ENCODE data around the gene LRRC56.

The LRRC56 gene

GRCh38 chr11:528166-528814, 9.0 kb upstream of the LRRC56 start:
- TF ChIP-seq, protein P1, sequence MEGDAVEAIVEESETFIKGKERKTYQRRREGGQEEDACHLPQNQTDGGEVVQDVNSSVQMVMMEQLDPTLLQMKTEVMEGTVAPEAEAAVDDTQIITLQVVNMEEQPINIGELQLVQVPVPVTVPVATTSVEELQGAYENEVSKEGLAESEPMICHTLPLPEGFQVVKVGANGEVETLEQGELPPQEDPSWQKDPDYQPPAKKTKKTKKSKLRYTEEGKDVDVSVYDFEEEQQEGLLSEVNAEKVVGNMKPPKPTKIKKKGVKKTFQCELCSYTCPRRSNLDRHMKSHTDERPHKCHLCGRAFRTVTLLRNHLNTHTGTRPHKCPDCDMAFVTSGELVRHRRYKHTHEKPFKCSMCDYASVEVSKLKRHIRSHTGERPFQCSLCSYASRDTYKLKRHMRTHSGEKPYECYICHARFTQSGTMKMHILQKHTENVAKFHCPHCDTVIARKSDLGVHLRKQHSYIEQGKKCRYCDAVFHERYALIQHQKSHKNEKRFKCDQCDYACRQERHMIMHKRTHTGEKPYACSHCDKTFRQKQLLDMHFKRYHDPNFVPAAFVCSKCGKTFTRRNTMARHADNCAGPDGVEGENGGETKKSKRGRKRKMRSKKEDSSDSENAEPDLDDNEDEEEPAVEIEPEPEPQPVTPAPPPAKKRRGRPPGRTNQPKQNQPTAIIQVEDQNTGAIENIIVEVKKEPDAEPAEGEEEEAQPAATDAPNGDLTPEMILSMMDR (IDR thresholded peaks at IDR 0.05; ENCODE audit: low read length, missing control alignments) = no peak
- no peak overlapping the region for H3K4me3 ChIP-seq (replicated peaks; ENCODE audit: low read depth, low read length)
- DNase-seq (ENCODE audit: low read depth) = no peak

DNA sequence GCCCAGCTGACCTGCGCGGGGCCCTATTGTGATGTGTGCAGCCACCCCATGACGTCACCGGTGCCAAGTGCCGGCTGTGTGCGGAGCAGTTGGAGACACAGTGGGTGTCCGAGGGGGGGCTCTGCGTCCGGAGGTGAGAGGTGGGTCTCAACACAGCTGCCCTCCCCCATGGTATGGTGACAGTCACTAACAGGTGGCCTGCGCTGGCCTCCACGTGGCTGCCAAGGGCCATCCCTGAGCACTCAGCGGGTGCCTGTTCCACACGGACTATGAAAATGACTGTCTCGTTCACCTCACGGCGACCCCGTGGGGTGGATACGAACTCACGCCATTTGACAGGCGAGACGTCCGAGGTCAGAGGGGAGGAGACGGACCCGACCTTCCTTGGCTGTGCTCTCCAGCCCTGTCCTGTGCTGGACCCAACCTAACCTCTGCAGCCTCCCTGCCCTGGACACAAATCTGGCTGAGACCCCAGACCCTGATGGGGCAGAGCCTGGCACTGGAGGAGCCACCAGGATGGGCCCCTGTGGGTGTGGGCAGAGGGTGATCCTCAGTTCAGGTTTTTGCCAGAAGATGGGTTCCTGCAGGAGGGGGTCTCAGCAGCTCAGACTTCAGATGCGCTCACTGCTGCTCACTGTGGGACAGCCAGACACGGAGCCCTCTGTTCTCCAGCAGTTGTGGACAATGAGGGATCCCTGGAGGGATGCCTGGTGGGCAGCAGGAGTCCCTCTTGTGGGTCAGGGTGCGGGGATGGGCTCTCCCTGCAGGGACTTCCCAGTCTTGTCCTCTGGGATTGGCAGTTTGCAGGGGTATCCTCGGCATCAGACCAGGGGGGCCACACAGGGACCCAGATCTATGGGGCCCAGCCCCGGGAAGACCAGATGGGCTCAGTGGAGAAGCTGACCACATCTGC, 8.3 kb upstream of the LRRC56 start:
- H3K4me3 ChIP-seq (replicated peaks; ENCODE audit: low read depth, low read length) = no peak overlapping the region
- TF ChIP-seq, protein P1 (IDR thresholded peaks at IDR 0.05; ENCODE audit: low read length, missing control alignments) = no peak
- no peak for DNase-seq (ENCODE audit: low read depth)

- TF ChIP-seq, protein P1 (IDR thresholded peaks at IDR 0.05; ENCODE audit: low read length, missing control alignments) = no peak
- DNase-seq (ENCODE audit: low read depth) = no peak
- no peak overlapping the region for H3K4me3 ChIP-seq (replicated peaks; ENCODE audit: low read depth, low read length)
These were observed 7.5 kb upstream of the LRRC56 start for GRCh38 chr11:529728-530411.

GRCh38 chr11:530960-531831, 6.1 kb upstream of the LRRC56 start:
- no peak overlapping the region for H3K4me3 ChIP-seq (replicated peaks; ENCODE audit: low read depth, low read length)
- TF ChIP-seq, protein P1 (IDR thresholded peaks at IDR 0.05; ENCODE audit: low read length, missing control alignments) = no peak
- no peak for DNase-seq (ENCODE audit: low read depth)

- H3K4me3 ChIP-seq (replicated peaks; ENCODE audit: low read depth, low read length) = no peak overlapping the region
- TF ChIP-seq, protein P1 (IDR thresholded peaks at IDR 0.05; ENCODE audit: low read length, missing control alignments) = no peak
- no peak for DNase-seq (ENCODE audit: low read depth)
These were observed 5.3 kb upstream of the LRRC56 start for GRCh38 chr11:531919-532526.

GRCh38 chr11:532527-532985, 4.8 kb upstream of the LRRC56 start:
- TF ChIP-seq, protein P1 (IDR thresholded peaks at IDR 0.05; ENCODE audit: low read length, missing control alignments) = no peak
- H3K4me3 ChIP-seq (replicated peaks; ENCODE audit: low read depth, low read length) = no peak overlapping the region

More at GRCh38 chr11:532527-532985, 4.8 kb upstream of the LRRC56 start:
- DNase-seq (ENCODE audit: low read depth) = no peak

All from fibroblast of pulmonary artery (primary cell).